SK-N-SH (cell line): Measurements from ENCODE around the gene CYTH3. TPM values are rescaled to one million over a fixed set of nuclear protein-coding genes. Genes with fewer than 3 reads are reported as not detected.

Experiments used
- CTCF ChIA-PET: fragments of 300-600, 350-600 bp; formaldehyde crosslinking; extraction: SDS; loops from one replicate; lab custom pipeline; 2021; lab: Yijun Ruan, JAX
- POLR2A ChIA-PET: fragments of 350-600 bp; sonication (Branson Sonifier 250); formaldehyde crosslinking; extraction: SDS; loops from one replicate; lab custom pipeline; 2020; ENCODE audit warnings: antibody characterized with exemption, inconsistent platforms; lab: Yijun Ruan, JAX
- DNase-seq: peaks from one replicate; pipeline ENCODE4 v3.0.0; 2012
- H2AFZ ChIP-seq: fragments of 200-600 bp; sonication (generic); 2 replicates; pipeline ENCODE4 v1.8.1; 2016; ENCODE audit warnings: antibody characterized with exemption, mild to moderate bottlenecking, low read depth
- H3F3A ChIP-seq: fragments of 200-600 bp; sonication (generic); replicated peaks from 2 replicates; pipeline ENCODE3; 2016; ENCODE audit warnings: antibody characterized with exemption, mild to moderate bottlenecking; ENCODE audit not compliant: insufficient read depth
- H3K27ac ChIP-seq, 2 experiments: fragments of 200-500 bp in 1 of 2; fragments of 200-600 bp in 1 of 2; sonication (Bioruptor generic) in 1 of 2; sonication (generic), shearing (Covaris generic) in 1 of 2; 2 replicates each; pipeline versions ENCODE4 v1.5.1 to v1.6.1; 2014 to 2016; ENCODE audit warnings: low read depth in 2 of 2, inconsistent platforms in 1 of 2, low read length in 1 of 2, mild to moderate bottlenecking in 1 of 2, mixed read lengths in 1 of 2
- H3K27me3 ChIP-seq: fragments of 200-600 bp; sonication (generic), shearing (Covaris generic); 2 replicates; pipeline ENCODE4 v1.6.1; 2016; ENCODE audit warnings: mixed run types; ENCODE audit not compliant: insufficient read depth
- H3K36me3 ChIP-seq, 2 experiments: fragments of 200-500 bp in 1 of 2; fragments of 200-600 bp in 1 of 2; sonication (Bioruptor generic) in 1 of 2; sonication (generic) in 1 of 2; replicated peaks in 1 of 2; 2 replicates each; pipeline versions ENCODE3 to v1.5.1; 2014 to 2016; ENCODE audit warnings: low read length in 1 of 2, mild to moderate bottlenecking in 1 of 2; ENCODE audit not compliant: insufficient read depth in 2 of 2, control insufficient read depth in 1 of 2
- H3K4me1 ChIP-seq, 2 experiments: fragments of 200-500 bp in 1 of 2; fragments of 200-600 bp in 1 of 2; sonication (Bioruptor generic) in 1 of 2; sonication (generic), shearing (Covaris generic) in 1 of 2; 2 replicates each; pipeline versions ENCODE4 v1.5.1 to v1.6.1; 2014 to 2016; ENCODE audit warnings: low read depth in 1 of 2, low read length in 1 of 2, mixed run types in 1 of 2; ENCODE audit not compliant: insufficient read depth in 2 of 2, control insufficient read depth in 1 of 2
- H3K4me2 ChIP-seq: fragments of 200-600 bp; sonication (generic), shearing (Covaris generic); 2 replicates; pipeline ENCODE4 v1.6.1; 2017; ENCODE audit warnings: mixed run types
- H3K4me3 ChIP-seq, 2 experiments: fragments of 200-500 bp in 1 of 2; fragments of 200-600 bp in 1 of 2; sonication (Bioruptor generic) in 1 of 2; sonication (generic), shearing (Covaris generic) in 1 of 2; 2 replicates each; pipeline versions ENCODE4 v1.5.1 to v1.8.1; 2014 to 2016; ENCODE audit warnings: low read depth in 2 of 2, inconsistent platforms in 1 of 2, low read length in 1 of 2, mild to moderate bottlenecking in 1 of 2, mixed read lengths in 1 of 2, moderate library complexity in 1 of 2
- H3K79me2 ChIP-seq: fragments of 200-600 bp; sonication (generic); 2 replicates; pipeline ENCODE4 v1.8.1; 2017; ENCODE audit warnings: mild to moderate bottlenecking; ENCODE audit not compliant: insufficient read depth
- H3K9ac ChIP-seq: fragments of 200-600 bp; sonication (generic); 2 replicates; pipeline ENCODE4 v1.6.1; 2017; ENCODE audit warnings: mixed run types
- H3K9me2 ChIP-seq: fragments of 200-600 bp; sonication (generic); 2 replicates; pipeline ENCODE4 v1.6.1; 2017; ENCODE audit warnings: mixed run types
- H3K9me3 ChIP-seq: fragments of 200-600 bp; sonication (generic); 2 replicates; pipeline ENCODE4 v1.6.1; 2017; ENCODE audit warnings: mixed run types, mild to moderate bottlenecking, moderate library complexity
- H4K20me1 ChIP-seq: fragments of 200-600 bp; sonication (generic); 2 replicates; pipeline ENCODE4 v1.6.1; 2017; ENCODE audit warnings: mild to moderate bottlenecking, mixed run types; ENCODE audit not compliant: insufficient read depth
- CHD2 ChIP-seq: fragments of 150-350 bp; IDR thresholded peaks from 2 replicates; pipeline ENCODE4 v1.6.1; 2018; ENCODE audit warnings: low read length; ENCODE audit not compliant: partially characterized antibody
- ELF1 ChIP-seq: IDR thresholded peaks from 2 replicates; pipeline ENCODE4 v1.4.0; 2012
- EP300 ChIP-seq, 2 experiments: IDR thresholded peaks; 2 replicates each; pipeline versions ENCODE4 v1.4.0 to v1.6.1; 2012; ENCODE audit warnings: borderline replicate concordance in 1 of 2, low read depth in 1 of 2, low read length in 1 of 2
- EZH2phosphoT487 ChIP-seq: fragments of 200-600 bp; sonication (generic); IDR thresholded peaks from 2 replicates; pipeline ENCODE4 v1.6.1; 2017; ENCODE audit warnings: low read depth, mixed run types, mild to moderate bottlenecking, antibody characterized with exemption, moderate library complexity, borderline replicate concordance
- FOXJ3 ChIP-seq: sonication (generic); formaldehyde crosslinking; IDR thresholded peaks from 2 replicates; pipeline ENCODE4 v1.5.1; 2020; ENCODE audit warnings: mild to moderate bottlenecking, missing genetic modification reagents
- FOXM1 ChIP-seq: IDR thresholded peaks from 2 replicates; pipeline ENCODE4 v1.4.0; 2012; ENCODE audit warnings: low read depth, mild to moderate bottlenecking
- GABPA ChIP-seq: IDR thresholded peaks from 2 replicates; pipeline ENCODE4 v1.4.0; 2012; ENCODE audit warnings: low read depth, mild to moderate bottlenecking
- MEF2A ChIP-seq: IDR thresholded peaks from 2 replicates; pipeline ENCODE4 v1.4.0; 2012; ENCODE audit warnings: low read depth, borderline replicate concordance
- MXI1 ChIP-seq: IDR thresholded peaks from 2 replicates; pipeline ENCODE4 v1.6.1; 2012; ENCODE audit warnings: mild to moderate bottlenecking, low read depth, low read length, improper control_type of control experiment
- NFIC ChIP-seq: IDR thresholded peaks from 2 replicates; pipeline ENCODE4 v1.4.0; 2012; ENCODE audit warnings: borderline replicate concordance
- RCOR1 ChIP-seq: fragments of 150-350 bp; IDR thresholded peaks from 2 replicates; pipeline ENCODE4 v1.6.1; 2017; ENCODE audit warnings: antibody characterized with exemption, low read length
- RXRA ChIP-seq: IDR thresholded peaks from 2 replicates; pipeline ENCODE4 v1.4.0; 2012; ENCODE audit warnings: low read depth, mild to moderate bottlenecking, borderline replicate concordance
- TCF12 ChIP-seq: IDR thresholded peaks from 2 replicates; pipeline ENCODE4 v1.4.0; 2012
- YY1 ChIP-seq: IDR thresholded peaks from 2 replicates; pipeline ENCODE4 v1.4.0; 2012; ENCODE audit warnings: low read depth, mild to moderate bottlenecking
- WGBS: methylation state at CpG from one replicate; pipeline ENCODE4 v1.1.6; 2017; ENCODE audit warnings: low lambda C conversion rate; 5-methylcytosine and 5-hydroxymethylcytosine counted together
- polyA plus RNA-seq, 3 experiments: library from polyadenylated mRNA; depleted of rRNA; stranded (reverse); fragments of >200 nt; gene quantifications; 2 replicates each; pipeline ENCODE4 v1.2.3, GENCODE V29; 2012
- TF ChIP-seq, protein P1 (sequence below): fragments of 150-350 bp; IDR thresholded peaks from 2 replicates; pipeline ENCODE4 v1.6.1; 2016; ENCODE audit warnings: mild to moderate bottlenecking, low read depth, low read length
- TF ChIP-seq, protein P2 (sequence below): fragments of 200-600 bp; sonication (generic); IDR thresholded peaks from 2 replicates; pipeline ENCODE4 v1.6.1; 2017; ENCODE audit warnings: antibody characterized with exemption, mild to moderate bottlenecking, moderate library complexity
- TF ChIP-seq, protein P3 (sequence below): IDR thresholded peaks from 2 replicates; pipeline ENCODE4 v1.4.0; 2012; ENCODE audit warnings: low read depth, borderline replicate concordance

Gene CYTH3
- polyA plus RNA-seq, 1 of the 3 experiments (the other 2 are of a cell fraction) = 55.1 TPM

DNA sequence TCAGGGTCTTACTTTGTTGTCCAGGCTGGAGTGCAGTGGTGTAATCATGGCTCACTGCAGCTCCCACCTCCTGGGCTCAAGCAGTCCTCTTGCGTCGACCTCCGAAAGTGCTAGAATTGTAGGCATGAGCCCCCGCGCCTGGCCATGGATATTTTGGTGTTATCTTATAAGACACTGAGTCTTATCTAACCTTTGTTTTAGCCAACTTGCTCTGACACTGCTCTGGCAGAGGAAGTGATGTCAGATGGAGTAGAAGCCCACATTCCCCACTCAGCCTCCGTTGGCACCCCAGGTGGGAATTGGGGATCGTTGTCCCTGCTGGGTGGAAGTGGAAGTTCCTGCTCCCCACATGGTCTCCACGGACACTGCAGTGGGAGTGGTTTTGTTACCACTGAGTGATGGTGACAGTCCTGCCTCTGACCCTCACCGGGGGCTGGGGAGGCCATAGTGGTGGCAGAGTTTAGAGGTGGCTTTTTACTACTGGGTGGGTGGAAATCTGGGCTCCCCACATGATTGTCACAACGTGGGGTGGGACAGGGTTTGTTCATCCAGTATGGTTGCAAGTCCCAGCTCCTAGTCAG lies 142.3 kb downstream of the CYTH3 start (continued):
- TF ChIP-seq, protein P1, sequence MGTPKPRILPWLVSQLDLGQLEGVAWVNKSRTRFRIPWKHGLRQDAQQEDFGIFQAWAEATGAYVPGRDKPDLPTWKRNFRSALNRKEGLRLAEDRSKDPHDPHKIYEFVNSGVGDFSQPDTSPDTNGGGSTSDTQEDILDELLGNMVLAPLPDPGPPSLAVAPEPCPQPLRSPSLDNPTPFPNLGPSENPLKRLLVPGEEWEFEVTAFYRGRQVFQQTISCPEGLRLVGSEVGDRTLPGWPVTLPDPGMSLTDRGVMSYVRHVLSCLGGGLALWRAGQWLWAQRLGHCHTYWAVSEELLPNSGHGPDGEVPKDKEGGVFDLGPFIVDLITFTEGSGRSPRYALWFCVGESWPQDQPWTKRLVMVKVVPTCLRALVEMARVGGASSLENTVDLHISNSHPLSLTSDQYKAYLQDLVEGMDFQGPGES = no peak
- TF ChIP-seq EZH2phosphoT487 = no peak
- no peak for TF ChIP-seq RXRA
- TF ChIP-seq, protein P2, sequence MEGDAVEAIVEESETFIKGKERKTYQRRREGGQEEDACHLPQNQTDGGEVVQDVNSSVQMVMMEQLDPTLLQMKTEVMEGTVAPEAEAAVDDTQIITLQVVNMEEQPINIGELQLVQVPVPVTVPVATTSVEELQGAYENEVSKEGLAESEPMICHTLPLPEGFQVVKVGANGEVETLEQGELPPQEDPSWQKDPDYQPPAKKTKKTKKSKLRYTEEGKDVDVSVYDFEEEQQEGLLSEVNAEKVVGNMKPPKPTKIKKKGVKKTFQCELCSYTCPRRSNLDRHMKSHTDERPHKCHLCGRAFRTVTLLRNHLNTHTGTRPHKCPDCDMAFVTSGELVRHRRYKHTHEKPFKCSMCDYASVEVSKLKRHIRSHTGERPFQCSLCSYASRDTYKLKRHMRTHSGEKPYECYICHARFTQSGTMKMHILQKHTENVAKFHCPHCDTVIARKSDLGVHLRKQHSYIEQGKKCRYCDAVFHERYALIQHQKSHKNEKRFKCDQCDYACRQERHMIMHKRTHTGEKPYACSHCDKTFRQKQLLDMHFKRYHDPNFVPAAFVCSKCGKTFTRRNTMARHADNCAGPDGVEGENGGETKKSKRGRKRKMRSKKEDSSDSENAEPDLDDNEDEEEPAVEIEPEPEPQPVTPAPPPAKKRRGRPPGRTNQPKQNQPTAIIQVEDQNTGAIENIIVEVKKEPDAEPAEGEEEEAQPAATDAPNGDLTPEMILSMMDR = no peak
- TF ChIP-seq RCOR1 = no peak
- no peak for TF ChIP-seq ELF1
- TF ChIP-seq NFIC = no peak
- no peak for TF ChIP-seq MXI1
- TF ChIP-seq FOXJ3 = no peak
- TF ChIP-seq CHD2 = no peak
- no peak for TF ChIP-seq FOXM1

DNA sequence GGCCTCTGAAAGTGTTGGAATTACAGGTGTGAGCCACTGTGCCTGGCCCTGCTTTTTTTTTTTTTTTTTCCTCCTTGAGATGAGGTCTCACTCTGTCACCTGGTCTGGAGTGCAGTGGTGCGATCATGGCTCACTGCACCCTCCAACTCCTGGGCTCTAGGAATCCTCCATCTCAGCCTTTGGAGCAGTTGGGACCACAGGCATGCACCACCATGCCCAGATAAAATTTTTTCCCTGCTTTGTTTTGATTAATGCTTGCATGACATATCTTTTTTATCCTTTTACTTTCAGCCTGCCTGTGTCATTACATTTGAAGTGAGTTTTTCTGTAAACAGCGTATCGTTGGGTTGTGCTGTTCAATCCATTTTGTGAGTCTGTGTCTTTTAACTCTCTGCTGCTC lies 144.2 kb downstream of the CYTH3 start:
- TF ChIP-seq TCF12 = no peak
- no peak for TF ChIP-seq RCOR1
- no peak for TF ChIP-seq MXI1
- no peak for TF ChIP-seq MEF2A
- no peak for TF ChIP-seq EP300 (IDR thresholded peaks at IDR 0.05; ENCODE audit: borderline replicate concordance in 1 of 2, low read depth in 1 of 2, low read length in 1 of 2)
- no peak for TF ChIP-seq FOXM1
- TF ChIP-seq YY1 = no peak
- TF ChIP-seq, protein P3, sequence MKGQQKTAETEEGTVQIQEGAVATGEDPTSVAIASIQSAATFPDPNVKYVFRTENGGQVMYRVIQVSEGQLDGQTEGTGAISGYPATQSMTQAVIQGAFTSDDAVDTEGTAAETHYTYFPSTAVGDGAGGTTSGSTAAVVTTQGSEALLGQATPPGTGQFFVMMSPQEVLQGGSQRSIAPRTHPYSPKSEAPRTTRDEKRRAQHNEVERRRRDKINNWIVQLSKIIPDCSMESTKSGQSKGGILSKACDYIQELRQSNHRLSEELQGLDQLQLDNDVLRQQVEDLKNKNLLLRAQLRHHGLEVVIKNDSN = no peak
- no peak for TF ChIP-seq GABPA
- POLR2A ChIA-PET = no interaction called here
- H3K36me3 ChIP-seq = peaks cover 14 to 85% of the 10 kb centered on the region in 2 experiments
- H2AFZ ChIP-seq = no peak overlapping the region
- H3K79me2 ChIP-seq = peaks cover 96% of the 10 kb centered on the region
- 91% methylated on average over 3 of the region's 3 CpGs for WGBS
- no peaks in the 10 kb centered on the region for H3K4me1 ChIP-seq
- no peaks in the 10 kb centered on the region for H3K27me3 ChIP-seq
- H3K27ac ChIP-seq = peak overlapping the region in 1 of 2 experiments; percentile 29; a peak in 1 of 4 replicates
- H3F3A ChIP-seq = peaks cover 8% of the 10 kb centered on the region
- 0 out of 2 replicates have a peak, but pooled peaks cover 3% of the 10 kb centered on the region for H4K20me1 ChIP-seq
- no peak overlapping the region for H3K4me3 ChIP-seq
- H3K4me2 ChIP-seq = no peak overlapping the region
- DNase-seq = no peak
- no peak overlapping the region for H3K9ac ChIP-seq
- CTCF ChIA-PET = no interaction called here
- H3K9me2 ChIP-seq = no peaks in the 10 kb centered on the region
- H3K9me3 ChIP-seq = peaks cover 6% of the 10 kb centered on the region; the same call in 1 of the 2 replicates
